ENCODE measurements around the gene UBIAD1. TPM values are rescaled to one million over a fixed set of nuclear protein-coding genes. Genes with fewer than 3 reads are reported as not detected.

UBIAD1 gene
- total RNA-seq (10 to 100 TPM; 29.3 to 32.0 TPM), polyA plus RNA-seq (ENCODE audit: insufficient read depth, low read depth, low replicate concordance) (25.8 TPM)
- long read RNA-seq, donor 1, transcript UBIAD1-202 (2 exons, 3,646 nt): major isoform, 24 of 24 reads
- long read RNA-seq, donor 1, partial matches to known transcripts: 0 of 24 reads
- long read RNA-seq, donor 1, other reads (novel, unspliced or antisense): 0 of 24 reads
- long read RNA-seq, donor 2, transcript UBIAD1-202 (2 exons, 3,646 nt): major isoform, 12 of 13 reads
- long read RNA-seq, donor 2, partial matches to known transcripts: 0 of 13 reads
- long read RNA-seq, donor 2, other reads (novel, unspliced or antisense): 0 of 13 reads

DNA sequence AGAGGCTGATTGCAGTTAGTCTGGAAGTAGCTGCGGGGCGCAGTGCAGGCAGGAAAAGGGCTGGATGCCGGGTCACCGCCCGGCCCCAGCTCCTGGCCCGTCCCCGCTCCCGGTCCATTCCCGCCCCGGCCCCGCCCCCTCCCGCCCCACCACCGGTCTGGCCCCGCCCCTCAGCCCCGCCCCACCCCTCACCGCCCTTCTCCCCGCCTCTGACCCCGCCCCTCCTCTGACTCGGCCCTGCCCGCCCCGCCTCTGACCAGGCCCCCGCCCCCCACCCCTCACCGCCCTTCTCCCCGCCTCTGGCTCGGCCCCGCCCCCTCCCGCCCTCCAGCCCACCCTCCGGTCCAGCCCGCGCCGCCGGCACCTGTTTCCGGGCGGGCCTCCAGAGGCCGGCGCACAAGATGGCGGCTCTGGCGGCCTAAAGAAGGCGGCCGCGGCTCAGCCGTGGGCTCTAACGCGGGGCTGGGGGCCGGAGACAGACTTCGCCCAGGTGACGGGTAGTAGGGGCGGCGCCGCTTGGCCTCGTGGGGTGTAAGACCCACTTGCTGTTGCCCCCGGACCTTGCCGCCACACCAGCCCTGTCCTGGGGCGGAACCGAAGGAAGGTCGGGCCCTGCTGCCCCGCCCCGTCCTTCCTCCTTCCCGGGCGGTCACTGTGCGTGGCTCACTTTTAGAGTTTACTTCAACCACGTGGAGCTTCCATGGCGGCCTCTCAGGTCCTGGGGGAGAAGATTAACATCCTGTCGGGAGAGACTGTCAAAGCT lies at the start of gene UBIAD1:
TSS of gene UBIAD1 (plus strand) at position 367 of the 763 bp plus-strand sequence. CDS start at position 701, 334 bp downstream.
- Histone ChIP-seq H3K4me3 (peak within 1 kb of the TSS; percentile 79 to 86), H3K27me3 (no peaks in the 10 kb centered on the region), H3K9me3 (no peaks in the 10 kb centered on the region), H3K4me1 (peaks cover 20% of the 10 kb centered on the region), H3K36me3 (ENCODE audit: low read depth, missing control alignments) (no peaks in the 10 kb centered on the region), H3K27ac (peak within 1 kb of the TSS; percentile 86)
- no peak for TF ChIP-seq POLR2A (IDR thresholded peaks at IDR 0.05)
- TF ChIP-seq, protein P1, sequence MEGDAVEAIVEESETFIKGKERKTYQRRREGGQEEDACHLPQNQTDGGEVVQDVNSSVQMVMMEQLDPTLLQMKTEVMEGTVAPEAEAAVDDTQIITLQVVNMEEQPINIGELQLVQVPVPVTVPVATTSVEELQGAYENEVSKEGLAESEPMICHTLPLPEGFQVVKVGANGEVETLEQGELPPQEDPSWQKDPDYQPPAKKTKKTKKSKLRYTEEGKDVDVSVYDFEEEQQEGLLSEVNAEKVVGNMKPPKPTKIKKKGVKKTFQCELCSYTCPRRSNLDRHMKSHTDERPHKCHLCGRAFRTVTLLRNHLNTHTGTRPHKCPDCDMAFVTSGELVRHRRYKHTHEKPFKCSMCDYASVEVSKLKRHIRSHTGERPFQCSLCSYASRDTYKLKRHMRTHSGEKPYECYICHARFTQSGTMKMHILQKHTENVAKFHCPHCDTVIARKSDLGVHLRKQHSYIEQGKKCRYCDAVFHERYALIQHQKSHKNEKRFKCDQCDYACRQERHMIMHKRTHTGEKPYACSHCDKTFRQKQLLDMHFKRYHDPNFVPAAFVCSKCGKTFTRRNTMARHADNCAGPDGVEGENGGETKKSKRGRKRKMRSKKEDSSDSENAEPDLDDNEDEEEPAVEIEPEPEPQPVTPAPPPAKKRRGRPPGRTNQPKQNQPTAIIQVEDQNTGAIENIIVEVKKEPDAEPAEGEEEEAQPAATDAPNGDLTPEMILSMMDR (IDR thresholded peaks at IDR 0.05): no peak
- WGBS, 2 donors: 0 to 1% methylated on average over 17 to 31 of the region's 64 CpGs
- intact Hi-C loops (cut with DNase I; ENCODE audit: low total_unique reads): no loop called here
- peak; percentile 91 for DNase-seq

DNA sequence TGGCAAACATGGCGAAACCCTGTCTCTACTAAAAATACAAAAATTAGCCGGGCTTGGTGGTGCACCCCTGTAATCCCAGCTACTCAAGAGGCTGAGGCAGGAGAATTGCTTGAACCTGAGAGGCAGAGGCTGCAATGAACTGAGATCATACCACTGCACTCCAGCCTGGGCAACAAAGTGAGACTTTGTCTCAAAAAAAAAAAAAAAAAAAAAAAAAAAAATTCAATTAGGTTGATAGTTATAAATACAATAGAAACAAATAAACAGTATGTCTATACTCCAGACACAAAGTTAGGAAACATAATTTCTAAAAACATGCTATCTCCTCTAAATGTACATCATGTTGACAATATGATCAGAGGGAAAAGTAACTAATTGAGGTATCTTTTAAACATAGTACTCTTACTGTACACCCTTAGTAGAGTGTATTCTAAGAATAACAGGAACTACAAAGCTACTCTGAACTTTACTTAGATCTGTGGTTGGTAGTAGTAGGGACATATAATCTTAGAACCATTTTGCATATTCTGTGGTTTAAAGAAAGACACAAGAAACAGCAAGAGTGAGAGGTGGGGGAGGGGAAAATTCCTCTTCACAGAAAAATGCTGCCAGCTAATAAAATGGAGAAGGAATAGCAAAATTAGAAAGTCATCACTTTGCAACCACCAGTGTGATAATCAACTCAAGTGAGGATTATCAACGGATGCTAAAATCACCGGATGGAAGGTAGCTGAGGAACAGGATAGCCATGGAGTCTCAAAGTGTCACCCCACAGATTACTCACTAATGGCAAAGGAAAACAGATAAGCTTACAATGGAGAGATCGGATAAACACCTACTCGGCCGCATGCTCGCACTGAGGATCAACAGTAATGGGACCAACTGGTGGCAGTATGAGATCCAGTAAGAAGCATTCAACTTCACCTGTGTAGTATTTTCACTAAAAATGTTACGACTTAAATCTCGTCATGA lies 45.6 kb upstream of the UBIAD1 start:
- no peaks in the 10 kb centered on the region for H3K9me3 ChIP-seq
- 89 to 95% methylated on average over 10 of the region's 10 CpGs for WGBS, 2 donors
- TF ChIP-seq POLR2A (IDR thresholded peaks at IDR 0.05): no peak
- TF ChIP-seq, protein P1 (IDR thresholded peaks at IDR 0.05): no peak
- no peak for DNase-seq
- no peak overlapping the region for H3K27ac ChIP-seq
- H3K4me1 ChIP-seq: no peaks in the 10 kb centered on the region
- no peak overlapping the region for H3K4me3 ChIP-seq
- no peaks in the 10 kb centered on the region for H3K27me3 ChIP-seq
- intact Hi-C loops (cut with DNase I; ENCODE audit: low total_unique reads): no loop called here
- H3K36me3 ChIP-seq (ENCODE audit: low read depth, missing control alignments): peaks cover 4% of the 10 kb centered on the region

GRCh38 chr1:11229203-11229602 lies 43.8 kb upstream of the UBIAD1 start:
- TF ChIP-seq POLR2A (IDR thresholded peaks at IDR 0.05): no peak
- TF ChIP-seq, protein P1 (IDR thresholded peaks at IDR 0.05): no peak
- Histone ChIP-seq H3K27me3 (no peaks in the 10 kb centered on the region), H3K36me3 (ENCODE audit: low read depth, missing control alignments) (peaks cover 4% of the 10 kb centered on the region), H3K27ac (no peak overlapping the region), H3K4me1 (no peaks in the 10 kb centered on the region), H3K4me3 (no peak overlapping the region), H3K9me3 (no peaks in the 10 kb centered on the region)
- 87 to 90% methylated on average over 4 of the region's 4 CpGs for WGBS, 2 donors
- intact Hi-C loops (cut with DNase I; ENCODE audit: low total_unique reads): no loop called here
- DNase-seq: no peak

GRCh38 chr1:11233208-11233607 lies 39.8 kb upstream of the UBIAD1 start:
- no peaks in the 10 kb centered on the region for H3K4me1 ChIP-seq
- peaks cover 4% of the 10 kb centered on the region for H3K36me3 ChIP-seq (ENCODE audit: low read depth, missing control alignments)
- no peaks in the 10 kb centered on the region for H3K27me3 ChIP-seq
- 95 to 99% methylated on average over 2 of the region's 2 CpGs for WGBS, 2 donors
- no peak for TF ChIP-seq POLR2A (IDR thresholded peaks at IDR 0.05)
- TF ChIP-seq, protein P1 (IDR thresholded peaks at IDR 0.05): no peak
- intact Hi-C loops (cut with DNase I; ENCODE audit: low total_unique reads): no loop called here
- H3K9me3 ChIP-seq: no peaks in the 10 kb centered on the region
- H3K27ac ChIP-seq: no peak overlapping the region
- H3K4me3 ChIP-seq: no peak overlapping the region
- no peak for DNase-seq
